Measurements from ENCODE around the gene WDR48.

GRCh38 chr3:39107388-39108199 is 55.8 kb downstream of the WDR48 start, which contains the start of the genes GORASP1 and TTC21A:
- TF ChIP-seq CTCF (conservative IDR thresholded peaks at IDR 0.05; ENCODE audit: low read depth, low read length), result no peak
- no peak for TF ChIP-seq EZH2 (IDR thresholded peaks at IDR 0.05; ENCODE audit: borderline replicate concordance, low read depth, low read length, poor library complexity, severe bottlenecking)
